HG03469 (cell line): ENCODE results near the gene CACNA1S.

Experiments
- ATAC-seq: cut with Tn5 transposase; IDR thresholded peaks from one replicate; pipeline ENCODE4 v1.9.1; 2021; ENCODE audit warnings: mild to moderate bottlenecking, moderate library complexity, moderate number of reproducible peaks; ENCODE audit not compliant: unreplicated experiment

CACNA1S gene

GRCh38 chr1:201039418-201039817 lies 72.8 kb downstream of the CACNA1S start:
- ATAC-seq: no peak

GRCh38 chr1:201038186-201038876 lies 73.9 kb downstream of the CACNA1S start:
- no peak for ATAC-seq

GRCh38 chr1:201036188-201036842 lies 75.9 kb downstream of the CACNA1S start:
- ATAC-seq: no peak

GRCh38 chr1:201034671-201035070 lies 77.6 kb downstream of the CACNA1S start:
- ATAC-seq: no peak

- ATAC-seq: no peak
Observed at GRCh38 chr1:201032408-201032807, 79.8 kb downstream of the CACNA1S start.

GRCh38 chr1:201028461-201028889 lies 83.8 kb downstream of the CACNA1S start:
- ATAC-seq: no peak

- no peak for ATAC-seq
Observed at GRCh38 chr1:201026836-201027235, 85.4 kb downstream of the CACNA1S start.

- no peak for ATAC-seq
Observed at GRCh38 chr1:201026234-201026633, 86.0 kb downstream of the CACNA1S start.

- no peak for ATAC-seq
Observed at GRCh38 chr1:201025571-201026002, 86.6 kb downstream of the CACNA1S start.

GRCh38 chr1:201024625-201024998 lies 87.6 kb downstream of the CACNA1S start:
- ATAC-seq: no peak

GRCh38 chr1:201023920-201024624 lies 88.2 kb downstream of the CACNA1S start:
- ATAC-seq: no peak

- ATAC-seq: peak; percentile 49
Observed at GRCh38 chr1:201023517-201023902, 88.7 kb downstream of the CACNA1S start, which contains the start of gene KIF21B. Gene KIF21B (minus strand): TSS chr1:201023714. CDS start chr1:201023383, 331 bp downstream.

- no peak for ATAC-seq
Observed at GRCh38 chr1:201022820-201023516, 89.3 kb downstream of the CACNA1S start.

GRCh38 chr1:201022493-201022819 lies 89.8 kb downstream of the CACNA1S start:
- no peak for ATAC-seq

- no peak for ATAC-seq
Observed at GRCh38 chr1:201021630-201022492, 90.4 kb downstream of the CACNA1S start.

GRCh38 chr1:201020721-201021629 lies 91.3 kb downstream of the CACNA1S start:
- ATAC-seq: no peak

GRCh38 chr1:201020040-201020591 lies 92.1 kb downstream of the CACNA1S start:
- no peak for ATAC-seq

- ATAC-seq: peak; percentile 54
Observed at GRCh38 chr1:201019321-201019977, 92.8 kb downstream of the CACNA1S start.

GRCh38 chr1:201017828-201018163 lies 94.4 kb downstream of the CACNA1S start:
- no peak for ATAC-seq
